OCI-LY3 (cell line): ENCODE data around the gene TXNDC17.

ENCODE experiments used
- H2AFZ ChIP-seq: fragments of 200-600, 300-600 bp; shearing (Covaris generic); 2 replicates; pipeline ENCODE4 v1.6.0; 2014; ENCODE audit warnings: antibody characterized with exemption, low read depth, low read length
- H3K27ac ChIP-seq: fragments of 200-600, 300-600 bp; sonication (generic); 2 replicates; pipeline ENCODE4 v1.5.1; 2014; ENCODE audit warnings: mild to moderate bottlenecking, low read length, moderate library complexity, mixed read lengths
- H3K27me3 ChIP-seq: fragments of 200-600, 300-600 bp; sonication (generic); 2 replicates; pipeline ENCODE4 v1.6.1; 2014; ENCODE audit warnings: low read depth, low read length, mixed read lengths
- H3K36me3 ChIP-seq: fragments of 200-600, 300-600 bp; sonication (generic); replicated peaks from 2 replicates; pipeline ENCODE3; 2014; ENCODE audit warnings: low read depth, low read length, mixed read lengths
- H3K4me1 ChIP-seq: fragments of 300-600, 200-600 bp; sonication (generic); 2 replicates; pipeline ENCODE4 v1.6.1; 2014; ENCODE audit warnings: low read length, mixed read lengths
- H3K4me2 ChIP-seq: fragments of 200-600, 300-600 bp; sonication (generic); 2 replicates; pipeline ENCODE4 v1.6.1; 2014; ENCODE audit warnings: low read length, mixed read lengths
- H3K4me3 ChIP-seq: fragments of 300-600, 200-600 bp; sonication (generic); 2 replicates; pipeline ENCODE4 v1.5.1; 2014; ENCODE audit warnings: antibody characterized with exemption, mild to moderate bottlenecking, low read length, moderate library complexity
- H3K79me2 ChIP-seq: fragments of 300-600, 200-600 bp; shearing (Covaris generic); 2 replicates; pipeline ENCODE4 v1.6.1; 2014; ENCODE audit warnings: mild to moderate bottlenecking, low read length, mixed read lengths
- H3K9ac ChIP-seq: fragments of 300-600, 200-600 bp; shearing (Covaris generic); 2 replicates; pipeline ENCODE4 v1.6.0; 2014; ENCODE audit warnings: mild to moderate bottlenecking, low read length, moderate library complexity
- H3K9me3 ChIP-seq: fragments of 200-600, 300-600 bp; shearing (Covaris generic); 2 replicates; pipeline ENCODE4 v1.6.1; 2014; ENCODE audit warnings: low read length, mixed read lengths; ENCODE audit not compliant: insufficient read depth
- H4K20me1 ChIP-seq: fragments of 200-600, 300-600 bp; sonication (generic); 2 replicates; pipeline ENCODE4 v1.6.1; 2016; ENCODE audit warnings: low read length, mixed read lengths; ENCODE audit not compliant: insufficient read depth
- EZH2phosphoT487 ChIP-seq: fragments of 200-600 bp; shearing (Covaris generic); IDR thresholded peaks from 2 replicates; pipeline ENCODE4 v1.6.1; 2018; ENCODE audit warnings: antibody characterized with exemption, mixed run types, low read depth
- TF ChIP-seq, protein P1 (sequence below): fragments of 200-600, 300-600 bp; sonication (generic); IDR thresholded peaks from 2 replicates; pipeline ENCODE4 v1.5.1; 2014; ENCODE audit warnings: antibody characterized with exemption, low read length, low read depth

The TXNDC17 gene

DNA sequence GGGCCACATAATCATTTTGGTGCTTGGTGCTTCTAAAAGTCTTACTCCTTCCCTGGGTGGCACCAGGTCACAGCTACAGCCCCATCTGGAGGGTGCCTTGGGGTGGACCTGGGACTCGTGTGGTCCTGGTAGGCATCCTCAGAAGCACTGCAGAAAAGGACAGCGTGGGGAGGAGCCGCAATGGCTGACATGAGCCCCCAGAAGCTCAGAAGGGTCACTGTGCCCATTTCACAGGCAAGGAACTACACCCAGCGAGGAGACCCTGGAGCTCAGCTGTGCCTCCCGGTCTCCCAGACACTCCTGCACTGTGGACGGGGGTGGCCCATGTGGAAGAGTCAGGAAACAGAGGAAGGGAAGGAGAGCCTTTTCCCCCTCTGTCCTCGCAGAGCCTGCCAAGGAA lies 37.1 kb downstream of the TXNDC17 start:
- Histone ChIP-seq H3K27ac (no peak overlapping the region), H3K9me3 (no peaks in the 10 kb centered on the region), H2AFZ (no peak overlapping the region), H3K4me1 (no peaks in the 10 kb centered on the region), H3K27me3 (no peaks in the 10 kb centered on the region), H3K4me2 (no peak overlapping the region), H3K9ac (no peak overlapping the region), H3K79me2 (no peaks in the 10 kb centered on the region), H4K20me1 (no peaks in the 10 kb centered on the region), H3K4me3 (no peak overlapping the region), H3K36me3 (no peaks in the 10 kb centered on the region)
- TF ChIP-seq, protein P1, sequence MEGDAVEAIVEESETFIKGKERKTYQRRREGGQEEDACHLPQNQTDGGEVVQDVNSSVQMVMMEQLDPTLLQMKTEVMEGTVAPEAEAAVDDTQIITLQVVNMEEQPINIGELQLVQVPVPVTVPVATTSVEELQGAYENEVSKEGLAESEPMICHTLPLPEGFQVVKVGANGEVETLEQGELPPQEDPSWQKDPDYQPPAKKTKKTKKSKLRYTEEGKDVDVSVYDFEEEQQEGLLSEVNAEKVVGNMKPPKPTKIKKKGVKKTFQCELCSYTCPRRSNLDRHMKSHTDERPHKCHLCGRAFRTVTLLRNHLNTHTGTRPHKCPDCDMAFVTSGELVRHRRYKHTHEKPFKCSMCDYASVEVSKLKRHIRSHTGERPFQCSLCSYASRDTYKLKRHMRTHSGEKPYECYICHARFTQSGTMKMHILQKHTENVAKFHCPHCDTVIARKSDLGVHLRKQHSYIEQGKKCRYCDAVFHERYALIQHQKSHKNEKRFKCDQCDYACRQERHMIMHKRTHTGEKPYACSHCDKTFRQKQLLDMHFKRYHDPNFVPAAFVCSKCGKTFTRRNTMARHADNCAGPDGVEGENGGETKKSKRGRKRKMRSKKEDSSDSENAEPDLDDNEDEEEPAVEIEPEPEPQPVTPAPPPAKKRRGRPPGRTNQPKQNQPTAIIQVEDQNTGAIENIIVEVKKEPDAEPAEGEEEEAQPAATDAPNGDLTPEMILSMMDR, result no peak
- no peak for TF ChIP-seq EZH2phosphoT487

DNA sequence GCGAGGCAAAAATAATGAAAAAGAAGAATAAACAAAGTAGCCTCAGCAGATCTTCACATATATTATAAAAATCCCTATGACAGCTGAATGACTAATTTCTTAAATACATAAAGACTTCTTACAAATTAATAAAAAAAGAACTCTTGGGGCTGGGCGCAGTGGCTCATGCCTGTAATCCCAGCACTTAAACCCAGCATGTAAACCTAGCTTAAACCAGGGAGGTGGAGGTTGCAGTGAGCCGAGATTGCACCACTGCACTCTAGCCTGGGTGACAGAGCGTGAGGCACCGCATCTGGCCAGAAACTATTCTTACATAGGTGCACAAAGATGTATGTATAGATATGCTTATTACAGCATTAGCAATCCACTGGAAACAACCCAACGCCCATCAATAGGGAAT lies 38.4 kb downstream of the TXNDC17 start:
- Histone ChIP-seq H3K4me2 (no peak overlapping the region), H3K27ac (no peak overlapping the region), H3K36me3 (no peaks in the 10 kb centered on the region), H4K20me1 (no peaks in the 10 kb centered on the region), H3K4me3 (no peak overlapping the region), H3K9me3 (no peaks in the 10 kb centered on the region), H3K4me1 (no peaks in the 10 kb centered on the region), H2AFZ (no peak overlapping the region), H3K9ac (no peak overlapping the region), H3K79me2 (no peaks in the 10 kb centered on the region), H3K27me3 (no peaks in the 10 kb centered on the region)
- TF ChIP-seq, protein P1, result no peak

DNA sequence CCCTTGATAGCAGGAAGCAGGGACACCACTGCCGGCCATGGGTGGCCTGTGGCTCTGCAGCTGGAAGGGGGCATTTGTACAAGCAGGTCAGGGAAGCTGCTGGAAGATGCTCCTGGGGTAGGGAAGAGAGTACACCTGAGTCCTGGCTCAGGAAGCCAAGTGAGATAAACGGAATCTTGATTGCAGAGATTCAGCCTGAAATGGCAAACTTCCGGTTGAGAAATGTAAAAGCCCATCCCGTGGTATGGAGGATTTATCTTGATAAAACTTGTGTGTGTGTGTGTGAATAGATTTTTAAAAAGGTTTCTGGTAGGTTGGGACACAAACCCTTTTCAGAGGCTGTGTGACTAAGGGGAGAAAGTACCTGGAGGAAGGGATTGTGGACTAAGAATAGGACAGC lies 40.3 kb downstream of the TXNDC17 start:
- Histone ChIP-seq H4K20me1 (no peaks in the 10 kb centered on the region), H3K4me1 (no peaks in the 10 kb centered on the region), H3K9me3 (no peaks in the 10 kb centered on the region), H3K27ac (no peak overlapping the region), H3K79me2 (no peaks in the 10 kb centered on the region), H3K4me3 (no peak overlapping the region), H3K9ac (no peak overlapping the region), H3K4me2 (no peak overlapping the region), H3K36me3 (no peaks in the 10 kb centered on the region), H2AFZ (no peak overlapping the region), H3K27me3 (no peaks in the 10 kb centered on the region)
- TF ChIP-seq, protein P1, result no peak
- TF ChIP-seq EZH2phosphoT487, result no peak

DNA sequence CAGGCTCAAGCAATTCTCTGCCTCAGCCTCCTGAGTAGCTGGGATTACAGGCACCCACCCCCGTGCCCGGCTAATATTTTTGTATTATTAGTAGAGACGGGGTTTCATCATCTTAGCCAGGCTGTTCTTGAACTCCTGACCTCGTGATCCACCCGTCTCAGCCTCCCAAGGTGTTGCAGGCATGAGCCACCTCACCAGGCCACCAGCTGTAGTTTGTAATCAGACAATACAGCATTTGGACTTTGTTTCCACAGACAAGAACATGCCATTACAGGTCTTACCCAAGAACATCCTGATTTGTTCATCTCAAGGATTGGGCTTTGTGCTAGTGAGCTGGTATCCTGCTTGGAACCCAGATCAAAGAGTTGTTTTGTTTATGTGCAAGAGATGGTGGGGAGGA lies 40.8 kb downstream of the TXNDC17 start:
- H3K79me2 ChIP-seq, result no peaks in the 10 kb centered on the region
- H3K9ac ChIP-seq, result no peak overlapping the region
- H3K4me3 ChIP-seq, result no peak overlapping the region
- no peak overlapping the region for H3K4me2 ChIP-seq
- no peaks in the 10 kb centered on the region for H3K36me3 ChIP-seq
- TF ChIP-seq EZH2phosphoT487, result no peak
- TF ChIP-seq, protein P1, result no peak
- no peaks in the 10 kb centered on the region for H3K27me3 ChIP-seq
- H3K9me3 ChIP-seq, result no peaks in the 10 kb centered on the region
- H3K4me1 ChIP-seq, result no peaks in the 10 kb centered on the region
- no peak overlapping the region for H2AFZ ChIP-seq
- H4K20me1 ChIP-seq, result no peaks in the 10 kb centered on the region
- no peak overlapping the region for H3K27ac ChIP-seq
